PFSK-1 (cell line): ENCODE results near the gene GLRX2.

ENCODE experiments used
- FOXP2 ChIP-seq: optimal IDR thresholded peaks from 2 replicates; pipeline ENCODE3; 2011; ENCODE audit warnings: borderline replicate concordance, control low read depth, inconsistent platforms; ENCODE audit not compliant: insufficient read depth; ENCODE audit errors: extremely low read length, extremely low read depth
- POLR2AphosphoS5 ChIP-seq: IDR thresholded peaks from 2 replicates; pipeline ENCODE4 v1.6.1; 2012; ENCODE audit warnings: low read depth, mild to moderate bottlenecking, control low read depth, low read length, moderate library complexity
- SIN3A ChIP-seq: IDR thresholded peaks from 2 replicates; pipeline ENCODE4 v1.6.1; 2012; ENCODE audit warnings: mild to moderate bottlenecking, low read length, moderate library complexity, borderline replicate concordance; ENCODE audit not compliant: insufficient read depth
- TAF1 ChIP-seq: IDR thresholded peaks from 2 replicates; pipeline ENCODE4 v1.6.1; 2012; ENCODE audit warnings: low read length, control low read depth, borderline replicate concordance; ENCODE audit not compliant: insufficient read depth
- TF ChIP-seq, protein P1 (sequence below), 2 experiments: IDR thresholded peaks; 2 replicates each; pipeline versions ENCODE4 v1.6.1 to v1.8.0; 2011 to 2012; ENCODE audit warnings: low read depth in 2 of 2, low read length in 2 of 2, control low read depth in 1 of 2, inconsistent platforms in 1 of 2, mild to moderate bottlenecking in 1 of 2, moderate library complexity in 1 of 2; ENCODE audit not compliant: insufficient read depth in 1 of 2

The GLRX2 gene

DNA sequence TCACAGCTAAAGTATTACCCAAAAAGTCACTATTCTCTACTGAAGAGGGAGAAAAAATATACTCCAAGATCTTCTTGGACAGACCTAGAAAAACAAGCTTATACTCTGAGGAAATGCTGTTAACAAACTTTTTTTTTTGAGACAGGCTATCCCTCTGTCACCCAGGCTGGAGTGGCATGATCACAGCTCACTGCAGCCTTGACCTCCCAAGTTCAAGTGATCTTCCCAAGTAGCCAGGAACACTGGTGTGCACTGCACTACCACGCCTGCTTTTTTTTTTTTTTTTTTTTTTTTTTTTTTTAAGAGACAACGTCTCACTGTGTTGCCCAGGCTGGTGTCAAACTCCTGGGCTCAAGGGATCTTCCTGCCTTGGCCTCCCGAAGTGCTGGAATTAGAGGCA is 17.3 kb downstream of the GLRX2 start:
- TF ChIP-seq SIN3A (no peak), POLR2AphosphoS5 (no peak)

DNA sequence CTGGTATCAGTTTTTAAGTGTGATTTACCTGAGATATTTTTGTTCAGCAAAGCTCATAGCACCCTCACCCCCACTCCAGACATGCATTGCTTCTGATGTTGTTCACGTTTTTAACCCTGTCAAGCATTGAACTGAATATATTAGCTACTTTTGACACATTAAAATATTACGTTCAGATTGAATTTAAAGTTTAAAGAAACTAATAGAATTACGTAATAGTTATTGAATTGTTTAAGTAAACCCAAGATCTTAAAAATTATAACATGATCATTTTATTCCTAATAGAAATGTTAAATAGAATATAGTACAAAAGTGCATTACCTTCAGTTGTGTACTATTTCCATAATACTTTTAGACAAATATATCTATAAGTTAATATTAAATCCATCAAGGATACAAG is 18.9 kb downstream of the GLRX2 start:
- TF ChIP-seq, protein P1, sequence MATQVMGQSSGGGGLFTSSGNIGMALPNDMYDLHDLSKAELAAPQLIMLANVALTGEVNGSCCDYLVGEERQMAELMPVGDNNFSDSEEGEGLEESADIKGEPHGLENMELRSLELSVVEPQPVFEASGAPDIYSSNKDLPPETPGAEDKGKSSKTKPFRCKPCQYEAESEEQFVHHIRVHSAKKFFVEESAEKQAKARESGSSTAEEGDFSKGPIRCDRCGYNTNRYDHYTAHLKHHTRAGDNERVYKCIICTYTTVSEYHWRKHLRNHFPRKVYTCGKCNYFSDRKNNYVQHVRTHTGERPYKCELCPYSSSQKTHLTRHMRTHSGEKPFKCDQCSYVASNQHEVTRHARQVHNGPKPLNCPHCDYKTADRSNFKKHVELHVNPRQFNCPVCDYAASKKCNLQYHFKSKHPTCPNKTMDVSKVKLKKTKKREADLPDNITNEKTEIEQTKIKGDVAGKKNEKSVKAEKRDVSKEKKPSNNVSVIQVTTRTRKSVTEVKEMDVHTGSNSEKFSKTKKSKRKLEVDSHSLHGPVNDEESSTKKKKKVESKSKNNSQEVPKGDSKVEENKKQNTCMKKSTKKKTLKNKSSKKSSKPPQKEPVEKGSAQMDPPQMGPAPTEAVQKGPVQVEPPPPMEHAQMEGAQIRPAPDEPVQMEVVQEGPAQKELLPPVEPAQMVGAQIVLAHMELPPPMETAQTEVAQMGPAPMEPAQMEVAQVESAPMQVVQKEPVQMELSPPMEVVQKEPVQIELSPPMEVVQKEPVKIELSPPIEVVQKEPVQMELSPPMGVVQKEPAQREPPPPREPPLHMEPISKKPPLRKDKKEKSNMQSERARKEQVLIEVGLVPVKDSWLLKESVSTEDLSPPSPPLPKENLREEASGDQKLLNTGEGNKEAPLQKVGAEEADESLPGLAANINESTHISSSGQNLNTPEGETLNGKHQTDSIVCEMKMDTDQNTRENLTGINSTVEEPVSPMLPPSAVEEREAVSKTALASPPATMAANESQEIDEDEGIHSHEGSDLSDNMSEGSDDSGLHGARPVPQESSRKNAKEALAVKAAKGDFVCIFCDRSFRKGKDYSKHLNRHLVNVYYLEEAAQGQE (IDR thresholded peaks at IDR 0.05; ENCODE audit: insufficient read depth in 1 of 2, low read depth in 2 of 2, low read length in 2 of 2), result no peak
- no peak for TF ChIP-seq SIN3A

DNA sequence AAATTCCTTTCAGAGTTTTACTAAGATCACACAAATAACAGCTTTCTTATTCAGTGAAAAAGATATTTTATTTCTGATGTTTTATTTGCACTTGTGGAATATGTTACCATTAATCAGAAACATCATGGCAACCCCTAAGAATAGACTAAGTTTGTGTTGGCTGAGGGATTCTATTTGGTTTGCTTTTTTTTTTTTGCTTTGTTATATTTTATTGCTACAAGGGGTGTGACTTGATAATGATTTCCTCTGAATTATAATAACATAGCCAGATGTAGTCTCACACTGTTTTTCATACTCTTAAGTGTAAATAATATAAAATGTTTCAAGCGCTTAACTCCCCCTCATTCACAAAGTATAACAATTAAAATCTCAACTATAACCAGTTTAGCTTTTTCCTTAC is 20.0 kb downstream of the GLRX2 start:
- TF ChIP-seq SIN3A, result no peak
- TF ChIP-seq TAF1, result no peak

DNA sequence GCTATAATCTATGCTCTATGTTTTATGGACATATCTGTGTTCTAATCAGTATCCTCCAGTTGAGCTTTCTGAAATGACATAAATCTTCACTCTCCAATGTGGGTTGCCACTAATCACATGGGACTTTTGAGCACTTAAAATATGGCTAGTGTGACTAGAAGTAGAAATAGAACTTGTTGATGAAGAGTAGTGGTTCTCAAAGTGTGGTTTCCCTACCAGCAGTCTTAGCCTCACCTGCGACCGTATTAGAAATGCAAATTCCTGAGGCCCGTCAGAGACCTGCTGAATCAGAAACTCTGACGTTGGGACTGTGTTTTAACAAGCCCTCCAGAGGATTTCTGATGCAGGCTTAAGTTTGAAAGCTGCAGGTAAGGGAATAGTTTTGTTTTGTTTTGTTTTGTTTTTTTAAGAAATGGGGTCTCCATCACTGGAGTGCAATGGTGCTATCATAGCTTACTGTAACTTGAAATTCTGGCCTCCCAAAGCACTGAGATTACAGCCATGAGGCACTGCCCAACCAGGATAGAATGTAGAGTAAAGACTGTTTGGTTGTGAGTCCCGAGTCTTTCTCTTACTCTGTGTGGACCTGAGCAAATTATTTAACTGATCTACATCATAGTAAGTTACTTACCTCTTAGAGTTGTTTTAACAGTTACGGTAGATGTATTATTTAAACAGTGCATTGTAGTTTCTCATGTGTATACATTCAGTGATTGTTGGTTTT is 21.7 kb downstream of the GLRX2 start:
- TF ChIP-seq POLR2AphosphoS5, result no peak
- TF ChIP-seq, protein P1 (IDR thresholded peaks at IDR 0.05; ENCODE audit: insufficient read depth in 1 of 2, low read depth in 2 of 2, low read length in 2 of 2), result no peak
- TF ChIP-seq FOXP2, result no peak
- no peak for TF ChIP-seq SIN3A
- no peak for TF ChIP-seq TAF1

DNA sequence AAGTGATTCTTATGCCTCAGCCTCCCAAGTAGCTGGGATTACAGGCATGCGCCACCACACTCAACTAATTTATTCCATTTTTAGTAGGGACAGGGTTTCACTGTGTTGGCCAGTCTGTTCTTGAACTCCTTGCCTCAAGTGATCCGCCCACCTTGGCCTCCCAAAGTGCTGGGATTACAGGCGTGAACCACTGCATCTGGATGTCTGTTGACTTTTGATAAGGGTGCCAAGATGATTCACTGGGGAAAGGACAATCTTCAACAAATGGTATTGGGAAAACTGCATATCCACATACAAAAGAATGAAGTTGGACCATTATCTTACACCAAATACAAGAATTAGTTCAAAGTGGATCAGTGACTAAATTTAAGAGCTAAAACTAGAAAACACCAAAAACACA is 26.0 kb downstream of the GLRX2 start:
- TF ChIP-seq SIN3A (no peak), FOXP2 (no peak), TAF1 (no peak), POLR2AphosphoS5 (no peak)
- TF ChIP-seq, protein P1 (IDR thresholded peaks at IDR 0.05; ENCODE audit: insufficient read depth in 1 of 2, low read depth in 2 of 2, low read length in 2 of 2), result no peak

DNA sequence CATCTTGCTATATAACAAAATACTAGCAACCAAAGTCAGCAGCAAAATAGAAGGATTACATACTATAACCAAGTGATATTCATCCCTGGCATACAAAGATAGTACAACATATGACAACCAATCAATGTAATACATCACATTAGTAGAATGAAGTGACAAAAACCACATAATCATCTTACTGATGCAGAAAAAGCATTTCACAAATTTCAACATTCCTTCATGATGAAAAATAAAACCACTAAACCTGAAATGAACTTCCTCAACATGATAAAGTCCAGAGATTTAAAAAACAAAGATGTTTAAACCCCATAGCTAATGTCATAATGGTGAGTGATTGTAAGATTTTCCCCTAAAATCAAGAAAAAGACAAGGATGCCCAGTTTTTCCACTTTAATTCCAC is 27.2 kb downstream of the GLRX2 start:
- TF ChIP-seq FOXP2 (no peak), POLR2AphosphoS5 (no peak), SIN3A (no peak), TAF1 (no peak)
- TF ChIP-seq, protein P1 (IDR thresholded peaks at IDR 0.05; ENCODE audit: insufficient read depth in 1 of 2, low read depth in 2 of 2, low read length in 2 of 2), result no peak
